Activated CD4-positive, alpha-beta T cell treated with anti-CD3 and anti-CD28 coated beads, Interleukin-2, amount 50 U/mL, for 48 hours (primary cell): Measurements from ENCODE around the gene EHD4.

Experiments
- DNase-seq, 2 experiments: peaks; one replicate each; pipeline ENCODE4 v3.0.0-alpha.2; 2020

EHD4 gene

GRCh38 chr15:41972253-41973242 lies at the start of gene EHD4:
TSS of gene EHD4 (minus strand) at chr15:41972557. CDS start at chr15:41972494, 63 bp downstream.
- DNase-seq, result peak; percentile 94 to 96

GRCh38 chr15:42021593-42021992 lies 49.2 kb upstream of the EHD4 start:
- no peak for DNase-seq

GRCh38 chr15:42020713-42021273 lies 48.4 kb upstream of the EHD4 start, which contains the start of gene PLA2G4E:
TSS of gene PLA2G4E (minus strand) at chr15:42021042. CDS start at chr15:42021030, 12 bp downstream.
- no peak for DNase-seq

- DNase-seq, result no peak
Measured at GRCh38 chr15:42018306-42019224, 46.2 kb upstream of the EHD4 start.

- DNase-seq, result no peak
Measured at GRCh38 chr15:42016971-42017370, 44.6 kb upstream of the EHD4 start.

GRCh38 chr15:42014406-42014805 lies 42.0 kb upstream of the EHD4 start:
- no peak for DNase-seq

- no peak for DNase-seq
Measured at GRCh38 chr15:42012928-42013482, 40.6 kb upstream of the EHD4 start.

- DNase-seq, result no peak
Measured at GRCh38 chr15:42012241-42012640, 39.9 kb upstream of the EHD4 start.

- DNase-seq, result no peak
Measured at GRCh38 chr15:42011074-42011473, 38.7 kb upstream of the EHD4 start.

GRCh38 chr15:42010434-42010833 lies 38.1 kb upstream of the EHD4 start:
- DNase-seq, result no peak

GRCh38 chr15:42009474-42009873 lies 37.1 kb upstream of the EHD4 start:
- DNase-seq, result no peak

- no peak for DNase-seq
Measured at GRCh38 chr15:42009022-42009421, 36.7 kb upstream of the EHD4 start.

GRCh38 chr15:42007386-42007785 lies 35.0 kb upstream of the EHD4 start:
- no peak for DNase-seq

GRCh38 chr15:42002333-42002732 lies 30.0 kb upstream of the EHD4 start:
- DNase-seq, result no peak

GRCh38 chr15:42001236-42001635 lies 28.9 kb upstream of the EHD4 start:
- DNase-seq, result no peak

GRCh38 chr15:41999290-42000285 lies 27.2 kb upstream of the EHD4 start:
- no peak for DNase-seq

GRCh38 chr15:41997845-41998244 lies 25.5 kb upstream of the EHD4 start:
- DNase-seq, result no peak

GRCh38 chr15:41996921-41997592 lies 24.7 kb upstream of the EHD4 start:
- no peak for DNase-seq

GRCh38 chr15:41996376-41996775 lies 24.0 kb upstream of the EHD4 start:
- no peak for DNase-seq

GRCh38 chr15:41995476-41995855 lies 23.1 kb upstream of the EHD4 start:
- DNase-seq, result no peak
